IgD-negative memory B cell (primary cell): Measurements from ENCODE around the gene SETD1B. TPM values are rescaled to one million over a fixed set of nuclear protein-coding genes. Genes with fewer than 3 reads are reported as not detected.
A peak's percentile ranks its signal among the peaks of the same experiment; 100 is the strongest.

Experiments used
- H3K27ac Mint-ChIP-seq, 3 donors: one replicate each; pipeline ENCODE4 v1.8.0; 2020 to 2022; ENCODE audit warnings: mild to moderate bottlenecking in 3 of 3, mixed read lengths in 3 of 3, moderate library complexity in 1 of 3
- H3K27me3 Mint-ChIP-seq: one replicate; pipeline ENCODE4 v1.8.0; 2021; ENCODE audit warnings: mixed read lengths
- H3K36me3 Mint-ChIP-seq: one replicate; pipeline ENCODE4 v1.8.0; 2020; ENCODE audit warnings: mild to moderate bottlenecking, mixed read lengths
- H3K4me1 Mint-ChIP-seq, 3 donors: one replicate each; pipeline ENCODE4 v1.8.0; 2020 to 2022; ENCODE audit warnings: mixed read lengths in 3 of 3, mild to moderate bottlenecking in 1 of 3
- H3K4me3 Mint-ChIP-seq, 4 donors: one replicate each; pipeline ENCODE4 v1.8.0; 2020 to 2022; ENCODE audit warnings: mild to moderate bottlenecking in 4 of 4, mixed read lengths in 4 of 4, moderate library complexity in 3 of 4
- H3K9me3 Mint-ChIP-seq, 3 donors: one replicate each; pipeline ENCODE4 v1.8.0; 2020 to 2021; ENCODE audit warnings: mixed read lengths in 3 of 3, mild to moderate bottlenecking in 1 of 3
- polyA plus RNA-seq: library from polyadenylated mRNA; unstranded; fragments of 300-500 nt; fragmentation: Illumina TruSeq; gene quantifications from one replicate; pipeline ENCODE4 v1.2.3, GENCODE V29; 2021

SETD1B gene
- polyA plus RNA-seq, 1 donor from 2014 or later: 2.3 TPM

GRCh38 chr12:121816925-121817647, 13.3 kb downstream of the SETD1B start:
- Mint-ChIP-seq H3K27me3 (no peaks in the 10 kb centered on the region), H3K4me3 (no peak overlapping the region), H3K27ac (no peak overlapping the region), H3K4me1 (peaks cover 4 to 18% (median 5%) of the 10 kb centered on the region in 3 donors), H3K36me3 (peaks cover 6% of the 10 kb centered on the region), H3K9me3 (no peaks in the 10 kb centered on the region)

- H3K36me3 Mint-ChIP-seq: peaks cover 6% of the 10 kb centered on the region
Measured at GRCh38 chr12:121817648-121818043, 13.8 kb downstream of the SETD1B start.

DNA sequence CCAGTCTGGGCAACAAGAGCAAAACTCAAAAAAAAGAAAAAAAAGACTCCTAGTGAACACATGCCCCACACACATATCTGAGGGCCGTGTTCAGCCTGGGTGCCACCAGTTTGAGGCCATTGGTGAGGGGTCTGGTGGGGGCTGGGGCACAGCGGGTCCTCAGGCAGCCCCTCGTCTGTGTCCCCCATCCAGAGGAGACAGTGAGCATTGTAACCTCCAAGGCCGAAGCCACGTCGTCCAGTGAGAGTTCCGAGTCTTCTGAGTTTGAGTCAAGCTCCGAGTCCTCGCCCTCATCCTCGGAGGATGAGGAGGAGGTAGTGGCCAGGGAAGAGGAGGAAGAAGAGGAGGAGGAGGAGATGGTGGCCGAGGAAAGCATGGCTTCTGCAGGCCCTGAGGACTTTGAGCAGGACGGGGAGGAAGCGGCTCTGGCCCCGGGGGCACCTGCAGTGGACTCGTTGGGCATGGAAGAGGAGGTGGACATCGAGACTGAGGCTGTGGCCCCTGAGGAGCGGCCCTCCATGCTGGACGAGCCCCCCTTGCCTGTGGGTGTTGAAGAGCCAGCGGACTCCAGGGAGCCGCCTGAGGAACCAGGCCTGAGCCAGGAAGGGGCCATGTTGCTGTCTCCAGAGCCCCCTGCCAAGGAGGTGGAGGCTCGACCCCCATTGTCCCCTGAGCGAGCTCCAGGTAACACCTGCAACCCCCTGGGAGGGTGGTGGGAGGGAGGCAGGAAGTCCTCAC, 15.6 kb downstream of the SETD1B start:
- Mint-ChIP-seq H3K4me1 (peaks cover 0 to 5% (median 0%) of the 10 kb centered on the region in 3 donors), H3K9me3 (no peaks in the 10 kb centered on the region), H3K27ac (no peak overlapping the region), H3K27me3 (no peaks in the 10 kb centered on the region), H3K36me3 (peaks cover 5% of the 10 kb centered on the region), H3K4me3 (no peak overlapping the region)

More at GRCh38 chr12:121817648-121818043, 13.8 kb downstream of the SETD1B start:
- Mint-ChIP-seq H3K4me1 (peaks cover 4 to 15% (median 5%) of the 10 kb centered on the region in 3 donors), H3K27ac (no peak overlapping the region), H3K4me3 (peak overlapping the region in 1 of 4 donors; percentile 22), H3K27me3 (no peaks in the 10 kb centered on the region), H3K9me3 (no peaks in the 10 kb centered on the region)

- Mint-ChIP-seq H3K36me3 (peaks cover 5% of the 10 kb centered on the region), H3K4me3 (no peak overlapping the region), H3K27me3 (no peaks in the 10 kb centered on the region), H3K27ac (no peak overlapping the region), H3K4me1 (peaks cover 0 to 5% (median 0%) of the 10 kb centered on the region in 3 donors), H3K9me3 (no peaks in the 10 kb centered on the region)
Measured at GRCh38 chr12:121820056-121820455, 16.2 kb downstream of the SETD1B start.

DNA sequence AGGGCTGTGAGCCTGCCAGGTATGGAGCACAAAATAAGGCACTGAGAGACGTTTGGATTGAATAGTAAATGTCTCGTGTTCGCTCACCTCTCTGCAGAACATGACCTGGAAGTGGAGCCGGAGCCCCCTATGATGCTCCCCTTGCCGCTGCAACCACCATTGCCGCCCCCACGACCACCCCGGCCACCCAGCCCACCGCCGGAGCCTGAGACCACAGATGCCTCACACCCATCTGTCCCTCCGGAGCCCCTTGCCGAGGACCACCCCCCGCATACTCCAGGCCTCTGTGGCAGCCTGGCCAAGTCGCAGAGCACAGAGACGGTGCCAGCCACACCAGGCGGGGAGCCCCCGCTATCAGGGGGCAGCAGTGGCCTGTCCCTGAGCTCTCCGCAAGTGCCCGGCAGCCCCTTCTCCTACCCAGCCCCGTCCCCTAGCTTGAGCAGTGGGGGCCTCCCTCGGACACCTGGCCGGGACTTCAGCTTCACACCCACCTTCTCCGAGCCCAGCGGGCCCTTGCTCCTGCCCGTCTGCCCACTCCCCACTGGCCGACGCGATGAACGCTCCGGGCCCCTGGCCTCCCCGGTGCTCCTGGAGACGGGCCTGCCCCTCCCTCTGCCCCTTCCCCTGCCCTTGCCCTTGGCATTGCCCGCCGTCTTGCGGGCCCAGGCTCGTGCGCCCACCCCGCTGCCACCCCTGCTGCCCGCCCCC, 18.7 kb downstream of the SETD1B start:
- H3K36me3 Mint-ChIP-seq: peaks cover 3% of the 10 kb centered on the region

DNA sequence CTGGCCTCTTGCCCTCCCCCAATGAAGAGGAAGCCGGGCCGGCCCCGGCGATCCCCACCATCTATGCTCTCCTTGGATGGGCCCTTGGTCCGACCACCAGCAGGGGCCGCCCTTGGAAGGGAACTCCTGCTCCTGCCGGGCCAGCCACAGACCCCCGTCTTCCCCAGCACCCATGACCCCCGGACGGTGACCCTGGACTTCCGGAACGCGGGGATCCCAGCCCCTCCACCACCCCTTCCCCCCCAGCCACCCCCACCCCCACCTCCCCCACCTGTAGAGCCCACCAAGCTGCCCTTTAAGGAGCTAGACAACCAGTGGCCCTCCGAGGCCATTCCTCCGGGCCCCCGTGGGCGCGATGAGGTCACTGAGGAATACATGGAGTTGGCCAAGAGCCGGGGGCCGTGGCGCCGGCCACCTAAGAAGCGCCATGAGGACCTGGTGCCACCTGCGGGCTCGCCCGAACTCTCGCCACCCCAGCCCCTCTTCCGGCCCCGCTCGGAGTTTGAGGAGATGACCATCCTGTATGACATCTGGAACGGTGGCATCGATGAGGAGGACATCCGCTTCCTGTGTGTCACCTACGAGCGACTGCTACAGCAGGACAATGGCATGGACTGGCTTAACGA, 19.4 kb downstream of the SETD1B start:
- no peak overlapping the region for H3K27ac Mint-ChIP-seq
- no peaks in the 10 kb centered on the region for H3K27me3 Mint-ChIP-seq
- H3K4me3 Mint-ChIP-seq: no peak overlapping the region
- H3K4me1 Mint-ChIP-seq: no peaks in the 10 kb centered on the region
- H3K36me3 Mint-ChIP-seq: peaks cover 3% of the 10 kb centered on the region
- H3K9me3 Mint-ChIP-seq: no peaks in the 10 kb centered on the region

More for the DNA sequence above, 18.7 kb downstream of the SETD1B start:
- Mint-ChIP-seq H3K4me3 (no peak overlapping the region), H3K4me1 (peaks cover 0 to 1% (median 0%) of the 10 kb centered on the region in 3 donors), H3K27ac (no peak overlapping the region), H3K9me3 (no peaks in the 10 kb centered on the region), H3K27me3 (no peaks in the 10 kb centered on the region)

DNA sequence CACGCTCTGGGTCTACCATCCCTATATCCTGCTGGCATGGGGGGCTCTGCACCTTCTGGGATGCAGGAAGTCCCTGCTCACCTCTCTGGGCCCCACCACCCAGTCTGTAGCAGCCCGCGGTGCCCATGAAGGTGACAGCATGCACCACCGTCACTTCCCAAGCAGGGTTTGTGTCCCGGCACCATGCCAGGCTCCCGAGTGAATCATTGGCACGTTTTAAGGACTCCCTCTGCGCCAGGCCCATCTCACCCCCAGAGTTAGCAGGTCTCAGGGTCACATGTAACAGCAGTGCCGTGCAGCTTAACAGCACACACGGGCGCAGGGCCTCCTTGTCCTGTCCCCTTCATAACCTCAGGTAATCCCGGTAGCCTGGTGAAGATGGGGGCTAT, 19.9 kb downstream of the SETD1B start:
- H3K4me3 Mint-ChIP-seq: no peak overlapping the region
- no peak overlapping the region for H3K27ac Mint-ChIP-seq
- H3K36me3 Mint-ChIP-seq: peaks cover 7% of the 10 kb centered on the region
- no peaks in the 10 kb centered on the region for H3K9me3 Mint-ChIP-seq
- H3K27me3 Mint-ChIP-seq: no peaks in the 10 kb centered on the region
- no peaks in the 10 kb centered on the region for H3K4me1 Mint-ChIP-seq

DNA sequence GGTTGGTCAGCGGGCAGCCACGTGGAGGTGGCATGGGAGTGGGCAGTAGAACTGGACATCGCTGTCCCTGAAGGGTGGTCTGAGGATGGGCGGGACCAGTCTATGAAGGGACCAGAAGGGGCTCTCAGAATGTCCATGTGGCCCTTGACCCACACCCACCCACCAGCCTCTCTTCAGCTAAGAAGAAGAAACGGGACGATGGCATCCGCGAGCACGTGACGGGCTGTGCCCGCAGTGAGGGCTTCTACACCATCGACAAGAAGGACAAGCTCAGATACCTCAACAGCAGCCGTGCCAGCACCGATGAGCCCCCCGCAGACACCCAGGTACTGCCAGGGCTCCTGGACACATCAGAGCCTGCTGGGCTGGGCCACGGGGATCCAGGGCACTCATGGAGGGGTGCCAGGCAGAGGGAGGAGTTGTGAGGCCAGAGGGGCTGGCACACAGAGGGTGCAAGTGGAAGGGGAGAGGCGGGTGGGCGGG, 21.3 kb downstream of the SETD1B start:
- no peaks in the 10 kb centered on the region for H3K4me1 Mint-ChIP-seq
- H3K4me3 Mint-ChIP-seq: no peak overlapping the region
- H3K27ac Mint-ChIP-seq: no peak overlapping the region
- no peaks in the 10 kb centered on the region for H3K27me3 Mint-ChIP-seq
- peaks cover 7% of the 10 kb centered on the region for H3K36me3 Mint-ChIP-seq
- H3K9me3 Mint-ChIP-seq: no peaks in the 10 kb centered on the region

GRCh38 chr12:121826318-121827150, 22.7 kb downstream of the SETD1B start:
- no peaks in the 10 kb centered on the region for H3K27me3 Mint-ChIP-seq
- no peak overlapping the region for H3K4me3 Mint-ChIP-seq
- H3K36me3 Mint-ChIP-seq: peaks cover 7% of the 10 kb centered on the region
- no peaks in the 10 kb centered on the region for H3K4me1 Mint-ChIP-seq
- no peak overlapping the region for H3K27ac Mint-ChIP-seq
- no peaks in the 10 kb centered on the region for H3K9me3 Mint-ChIP-seq

GRCh38 chr12:121827351-121828099, 23.7 kb downstream of the SETD1B start:
- Mint-ChIP-seq H3K4me3 (no peak overlapping the region), H3K27me3 (no peaks in the 10 kb centered on the region), H3K36me3 (peaks cover 9% of the 10 kb centered on the region), H3K4me1 (no peaks in the 10 kb centered on the region), H3K27ac (no peak overlapping the region), H3K9me3 (no peaks in the 10 kb centered on the region)

DNA sequence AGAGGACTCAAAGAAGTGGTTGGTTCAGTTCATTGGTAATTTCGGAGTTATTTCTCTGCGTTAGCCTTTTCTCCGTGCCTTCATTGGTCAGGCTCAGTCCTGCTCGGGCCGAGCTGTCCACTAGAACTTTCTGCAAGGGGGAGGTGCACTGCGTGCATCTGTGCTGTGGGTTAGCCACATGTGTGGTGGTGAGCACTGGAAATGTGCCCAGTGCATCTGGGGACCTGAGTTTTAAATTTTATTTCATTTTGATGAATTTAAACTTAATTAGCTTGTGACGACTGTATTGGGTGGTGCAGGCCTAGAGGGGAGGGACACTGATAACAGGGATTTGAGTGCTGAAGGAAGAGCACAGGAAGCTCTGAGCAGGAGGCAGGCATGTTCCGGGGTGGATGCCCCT, 24.5 kb downstream of the SETD1B start:
- H3K4me1 Mint-ChIP-seq: no peaks in the 10 kb centered on the region
- H3K27me3 Mint-ChIP-seq: no peaks in the 10 kb centered on the region
- no peaks in the 10 kb centered on the region for H3K9me3 Mint-ChIP-seq
- peaks cover 9% of the 10 kb centered on the region for H3K36me3 Mint-ChIP-seq
- H3K4me3 Mint-ChIP-seq: no peak overlapping the region
- H3K27ac Mint-ChIP-seq: no peak overlapping the region

DNA sequence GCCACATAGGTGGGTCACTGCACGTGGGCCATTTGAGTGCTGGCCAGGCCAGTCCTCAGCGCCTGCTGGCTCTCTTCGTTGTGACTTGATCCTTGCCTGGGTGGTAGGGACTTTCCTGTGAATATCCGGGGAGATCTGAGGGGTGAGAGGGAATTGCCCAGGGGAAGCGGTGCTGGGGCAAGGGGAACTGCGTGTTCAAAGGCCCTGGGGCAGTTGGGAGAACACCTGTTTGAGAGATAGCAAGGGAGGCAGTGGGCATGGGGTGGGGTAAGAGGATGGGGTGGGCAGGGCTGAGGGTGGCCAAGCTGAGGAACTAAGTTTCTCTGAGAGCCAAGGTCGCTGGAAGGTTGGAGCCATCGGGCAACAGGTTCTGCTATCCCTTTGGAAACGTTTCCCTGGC, 25.0 kb downstream of the SETD1B start:
- H3K27ac Mint-ChIP-seq: peak overlapping the region in 1 of 3 donors; percentile 76
- no peaks in the 10 kb centered on the region for H3K4me1 Mint-ChIP-seq
- H3K36me3 Mint-ChIP-seq: peaks cover 6% of the 10 kb centered on the region
- H3K4me3 Mint-ChIP-seq: no peak overlapping the region
- no peaks in the 10 kb centered on the region for H3K27me3 Mint-ChIP-seq
- H3K9me3 Mint-ChIP-seq: no peaks in the 10 kb centered on the region

DNA sequence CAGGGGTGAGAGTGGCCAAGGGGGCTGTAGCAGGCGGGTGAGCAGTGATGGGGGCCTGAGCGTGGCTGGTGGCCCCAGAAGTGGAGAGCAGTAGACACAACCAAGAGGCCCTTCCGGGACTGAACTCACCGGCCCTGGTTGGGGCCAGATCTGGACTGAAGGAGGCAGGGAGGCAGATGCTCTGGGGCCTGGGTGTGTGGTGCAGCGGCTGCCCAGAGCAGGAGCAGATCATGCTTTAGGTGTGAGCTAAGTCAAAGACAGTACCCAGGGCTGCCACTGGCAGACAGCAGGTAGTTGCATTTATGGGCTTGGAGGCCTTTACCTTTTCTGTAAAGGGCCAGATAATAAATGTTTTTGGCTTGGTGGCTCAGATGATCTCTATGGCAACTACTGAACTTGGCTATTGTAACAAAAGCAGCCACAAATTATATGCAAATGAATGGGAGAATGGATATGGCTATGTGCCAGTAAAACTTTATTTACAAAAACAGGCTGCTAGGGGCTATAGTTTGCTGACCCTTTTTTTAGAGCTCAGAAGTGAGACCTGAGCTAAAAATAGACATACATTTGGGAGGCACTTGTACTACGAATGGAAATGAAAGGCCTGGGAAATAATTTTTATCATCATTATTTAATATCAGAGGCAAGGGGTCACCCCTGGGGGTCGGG, 25.6 kb downstream of the SETD1B start:
- Mint-ChIP-seq H3K4me1 (no peaks in the 10 kb centered on the region), H3K27ac (peak overlapping the region in 2 of 3 donors; percentile 21 to 76), H3K36me3 (peaks cover 6% of the 10 kb centered on the region), H3K4me3 (no peak overlapping the region), H3K27me3 (no peaks in the 10 kb centered on the region), H3K9me3 (no peaks in the 10 kb centered on the region)
